ENCODE measurements around the gene MAP7D1. TPM values are rescaled to one million over a fixed set of nuclear protein-coding genes. Genes with fewer than 3 reads are reported as not detected.

MAP7D1 gene
- total RNA-seq, 2 donors from 2014 or later = 119 to 120 TPM

DNA sequence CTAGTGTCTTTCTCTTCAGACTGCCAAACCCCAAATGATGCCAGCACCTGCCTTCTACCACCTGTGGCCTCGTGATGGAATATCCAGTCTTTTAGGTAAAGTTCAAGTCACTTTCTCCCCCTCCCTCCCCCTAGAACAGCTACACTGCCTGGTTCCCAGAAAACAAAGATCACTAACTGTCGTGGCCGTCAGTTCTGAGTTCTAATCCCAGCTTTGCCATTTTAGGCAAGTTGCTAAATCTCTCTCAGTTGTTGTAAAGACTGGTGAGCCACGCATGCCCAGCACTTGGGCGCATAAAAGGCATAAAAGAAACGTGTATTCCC lies 6.0 kb upstream of the MAP7D1 start:
- H3K27ac Mint-ChIP-seq = peak overlapping the region; percentile 96
- TF ChIP-seq, protein P1, sequence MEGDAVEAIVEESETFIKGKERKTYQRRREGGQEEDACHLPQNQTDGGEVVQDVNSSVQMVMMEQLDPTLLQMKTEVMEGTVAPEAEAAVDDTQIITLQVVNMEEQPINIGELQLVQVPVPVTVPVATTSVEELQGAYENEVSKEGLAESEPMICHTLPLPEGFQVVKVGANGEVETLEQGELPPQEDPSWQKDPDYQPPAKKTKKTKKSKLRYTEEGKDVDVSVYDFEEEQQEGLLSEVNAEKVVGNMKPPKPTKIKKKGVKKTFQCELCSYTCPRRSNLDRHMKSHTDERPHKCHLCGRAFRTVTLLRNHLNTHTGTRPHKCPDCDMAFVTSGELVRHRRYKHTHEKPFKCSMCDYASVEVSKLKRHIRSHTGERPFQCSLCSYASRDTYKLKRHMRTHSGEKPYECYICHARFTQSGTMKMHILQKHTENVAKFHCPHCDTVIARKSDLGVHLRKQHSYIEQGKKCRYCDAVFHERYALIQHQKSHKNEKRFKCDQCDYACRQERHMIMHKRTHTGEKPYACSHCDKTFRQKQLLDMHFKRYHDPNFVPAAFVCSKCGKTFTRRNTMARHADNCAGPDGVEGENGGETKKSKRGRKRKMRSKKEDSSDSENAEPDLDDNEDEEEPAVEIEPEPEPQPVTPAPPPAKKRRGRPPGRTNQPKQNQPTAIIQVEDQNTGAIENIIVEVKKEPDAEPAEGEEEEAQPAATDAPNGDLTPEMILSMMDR (conservative IDR thresholded peaks at IDR 0.05) = no peak
- H3K27ac ChIP-seq (ENCODE audit: low read depth, low read length) = peak overlapping the region; percentile 97
- H3K27me3 ChIP-seq (ENCODE audit: control insufficient read depth, insufficient read depth, low read length, poor library complexity, severe bottlenecking) = no peaks in the 10 kb centered on the region
- peaks cover 16% of the 10 kb centered on the region for H3K36me3 Mint-ChIP-seq (ENCODE audit: low read depth)
- peaks cover 24% of the 10 kb centered on the region for H3K27me3 Mint-ChIP-seq (ENCODE audit: insufficient read depth)
- H3K4me1 ChIP-seq (ENCODE audit: control insufficient read depth, insufficient read depth, low read length) = no peaks in the 10 kb centered on the region
- H3K4me1 Mint-ChIP-seq = peaks cover 21% of the 10 kb centered on the region
- DNase-seq = no peak
- H3K4me3 ChIP-seq (ENCODE audit: low read length) = peak overlapping the region; percentile 62
- H3K36me3 ChIP-seq (ENCODE audit: control insufficient read depth, insufficient read depth, low read length) = peaks cover 5% of the 10 kb centered on the region
- peak overlapping the region; percentile 91 for H3K4me3 Mint-ChIP-seq
- 56 to 61% methylated on average over 6 of the region's 6 CpGs for WGBS, 2 experiments (ENCODE audit: insufficient coverage in 1 of 2, insufficient read length in 1 of 2)
- peak overlapping the region; percentile 45 for H3K9ac ChIP-seq (ENCODE audit: extremely low read depth, low read length, poor library complexity, severe bottlenecking)
- peaks cover 2% of the 10 kb centered on the region for H3K9me3 Mint-ChIP-seq
- H3K9me3 ChIP-seq (ENCODE audit: control insufficient read depth, low read length) = no peaks in the 10 kb centered on the region

DNA sequence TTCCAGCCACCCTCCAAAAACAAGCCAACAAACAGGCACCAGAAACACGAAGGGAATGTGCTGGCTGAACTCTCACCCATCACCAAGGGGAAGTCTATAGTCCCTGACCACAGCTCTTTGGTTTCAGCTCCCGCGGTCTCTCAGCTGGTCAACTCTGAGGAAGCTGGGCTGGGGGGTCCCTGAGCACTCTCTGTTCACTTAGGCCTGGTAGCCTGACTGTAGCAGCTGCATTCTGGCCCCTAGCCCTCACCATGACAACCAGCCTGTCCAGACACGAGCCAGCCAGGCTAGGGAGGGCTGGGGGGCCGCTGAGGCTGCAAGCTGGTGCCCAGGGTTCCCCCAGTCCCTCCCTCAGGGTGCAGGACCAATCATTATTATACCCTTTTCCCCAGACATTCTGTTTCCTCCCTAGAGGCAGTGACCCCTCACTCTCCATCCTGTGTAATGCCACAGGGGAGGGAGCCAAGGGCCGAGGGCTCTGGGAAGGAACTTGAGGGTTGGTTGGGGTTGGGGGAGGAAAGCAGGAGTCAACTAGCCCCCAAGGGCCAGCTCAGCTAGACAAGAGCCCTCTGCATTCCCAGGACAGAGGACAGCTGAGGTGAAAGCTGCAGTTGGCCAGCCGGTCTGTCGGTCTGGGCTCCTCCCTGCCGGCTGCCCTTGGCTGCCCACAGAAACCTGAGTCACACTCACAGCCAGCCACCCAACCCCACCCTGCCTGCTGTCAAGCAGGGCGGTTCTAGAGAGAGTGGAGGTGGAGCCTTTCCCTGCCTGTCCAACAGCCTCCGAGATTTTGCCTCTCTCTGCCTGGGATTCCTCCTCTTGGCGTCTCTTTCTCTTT lies 5.4 kb upstream of the MAP7D1 start:
- no peak overlapping the region for H3K4me3 Mint-ChIP-seq
- peak overlapping the region; percentile 45 for H3K9ac ChIP-seq (ENCODE audit: extremely low read depth, low read length, poor library complexity, severe bottlenecking)

DNA sequence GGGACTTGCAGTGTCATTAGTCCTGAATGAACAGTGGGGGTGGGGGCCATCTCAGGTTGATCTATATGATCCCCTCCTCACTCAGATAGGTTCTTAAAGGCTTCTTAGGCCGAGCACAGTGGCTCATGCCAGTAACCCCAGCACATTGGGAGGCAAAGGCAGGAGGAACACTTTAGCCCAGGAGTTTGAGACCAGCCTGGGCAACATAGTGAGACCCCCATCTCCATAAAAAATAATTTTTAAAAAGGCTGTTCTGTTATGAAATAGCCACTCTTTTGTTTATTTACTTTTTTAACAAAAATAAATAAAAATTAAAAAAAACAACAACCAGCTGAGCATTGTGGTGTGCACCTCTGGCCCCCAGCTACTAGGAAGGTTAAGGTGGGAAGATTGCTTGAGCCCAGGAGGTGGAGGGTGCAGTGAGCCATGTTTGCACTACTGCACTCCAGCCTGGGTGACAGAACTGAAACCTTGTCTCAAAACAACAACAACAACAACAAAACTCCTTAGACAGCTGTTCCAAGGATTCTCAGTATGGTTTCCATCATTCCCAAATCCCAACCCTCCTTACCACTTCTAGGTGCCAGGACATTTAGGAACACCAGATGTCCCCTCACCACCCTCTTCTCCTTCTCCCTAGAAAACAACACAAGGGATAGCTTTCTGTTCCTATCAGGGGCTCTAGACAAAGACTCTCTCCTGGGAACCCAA lies 4.7 kb upstream of the MAP7D1 start:
- Mint-ChIP-seq H3K27me3 (ENCODE audit: insufficient read depth) (peaks cover 24% of the 10 kb centered on the region), H3K36me3 (ENCODE audit: low read depth) (peaks cover 14% of the 10 kb centered on the region), H3K4me1 (peaks cover 23% of the 10 kb centered on the region), H3K9me3 (peaks cover 2% of the 10 kb centered on the region), H3K4me3 (no peak overlapping the region), H3K27ac (no peak overlapping the region)
- Histone ChIP-seq H3K9ac (ENCODE audit: extremely low read depth, low read length, poor library complexity, severe bottlenecking) (no peak overlapping the region), H3K4me1 (ENCODE audit: control insufficient read depth, insufficient read depth, low read length) (no peaks in the 10 kb centered on the region), H3K27ac (ENCODE audit: low read depth, low read length) (peak overlapping the region; percentile 97), H3K4me3 (ENCODE audit: low read length) (no peak overlapping the region), H3K36me3 (ENCODE audit: control insufficient read depth, insufficient read depth, low read length) (peaks cover 5% of the 10 kb centered on the region), H3K9me3 (ENCODE audit: control insufficient read depth, low read length) (no peaks in the 10 kb centered on the region), H3K27me3 (ENCODE audit: control insufficient read depth, insufficient read depth, low read length, poor library complexity, severe bottlenecking) (no peaks in the 10 kb centered on the region)
- TF ChIP-seq, protein P1 (conservative IDR thresholded peaks at IDR 0.05) = no peak
- no peak for DNase-seq
- 30% methylated on average over 1 of the region's 1 CpG; no CpG with 5 or more reads in 1 of the 2 experiments for WGBS, 2 experiments (ENCODE audit: insufficient coverage in 1 of 2, insufficient read length in 1 of 2)

More for the DNA sequence above, 5.4 kb upstream of the MAP7D1 start:
- WGBS, 2 experiments (ENCODE audit: insufficient coverage in 1 of 2, insufficient read length in 1 of 2) = 27 to 57% methylated on average over 4 to 12 of the region's 12 CpGs
- Mint-ChIP-seq H3K36me3 (ENCODE audit: low read depth) (peaks cover 14% of the 10 kb centered on the region), H3K27me3 (ENCODE audit: insufficient read depth) (peaks cover 24% of the 10 kb centered on the region), H3K27ac (peak overlapping the region; percentile 96), H3K4me1 (peaks cover 23% of the 10 kb centered on the region), H3K9me3 (peaks cover 2% of the 10 kb centered on the region)
- H3K4me1 ChIP-seq (ENCODE audit: control insufficient read depth, insufficient read depth, low read length) = no peaks in the 10 kb centered on the region
- no peaks in the 10 kb centered on the region for H3K27me3 ChIP-seq (ENCODE audit: control insufficient read depth, insufficient read depth, low read length, poor library complexity, severe bottlenecking)
- TF ChIP-seq, protein P1 (conservative IDR thresholded peaks at IDR 0.05) = no peak
- peaks cover 5% of the 10 kb centered on the region for H3K36me3 ChIP-seq (ENCODE audit: control insufficient read depth, insufficient read depth, low read length)
- peak overlapping the region; percentile 97 for H3K27ac ChIP-seq (ENCODE audit: low read depth, low read length)
- no peaks in the 10 kb centered on the region for H3K9me3 ChIP-seq (ENCODE audit: control insufficient read depth, low read length)
- no peak overlapping the region for H3K4me3 ChIP-seq (ENCODE audit: low read length)
- peak; percentile 97 for DNase-seq

Data from endodermal cell (in vitro differentiated cells).